Muscle of leg (tissue), 11 donors: ENCODE measurements around the gene APLP1. TPM values are rescaled to one million over a fixed set of nuclear protein-coding genes. Genes with fewer than 3 reads are reported as not detected.
"Not testable (repeated sequence)": the region's sequence is repeated elsewhere in the genome, so short reads cannot be mapped to it uniquely, and the experiment has no call there.

Source experiments
- DNase-seq: peaks from one replicate; pipeline ENCODE4 v3.0.0; 2013
- H3K27ac ChIP-seq: one replicate; pipeline ENCODE4 v1.5.1; 2013; ENCODE audit warnings: mild to moderate bottlenecking, low read length, control low read depth
- H3K27me3 ChIP-seq: one replicate; pipeline ENCODE4 v1.6.1; 2013; ENCODE audit warnings: low read length; ENCODE audit not compliant: control insufficient read depth, insufficient read depth
- H3K36me3 ChIP-seq: one replicate; pipeline ENCODE4 v1.6.1; 2013; ENCODE audit warnings: low read length; ENCODE audit not compliant: control insufficient read depth, insufficient read depth
- H3K4me1 ChIP-seq: one replicate; pipeline ENCODE4 v1.6.1; 2013; ENCODE audit warnings: low read length; ENCODE audit not compliant: control insufficient read depth, insufficient read depth
- H3K4me3 ChIP-seq: one replicate; pipeline ENCODE4 v1.5.1; 2013; ENCODE audit warnings: low read length, control low read depth
- H3K9me3 ChIP-seq: replicated peaks from 2 replicates; pipeline ENCODE4 v1.6.1; 2013; ENCODE audit warnings: low read depth, low read length; ENCODE audit not compliant: control insufficient read depth
- WGBS: methylation state at CpG from one replicate; pipeline ENCODE4 v1.1.5; 2013; ENCODE audit warnings: missing lambda C conversion rate; ENCODE audit not compliant: insufficient coverage; 5-methylcytosine and 5-hydroxymethylcytosine counted together
- polyA plus RNA-seq, 8 donors: library from polyadenylated mRNA; unstranded; fragments of 120-200 nt; gene quantifications; one replicate each; pipeline versions ENCODE4 v1.2.1 to v1.2.3, GENCODE V29; 2013; ENCODE audit warnings: inconsistent platforms in 1 of 8, low replicate concordance in 1 of 8; ENCODE audit not compliant: insufficient read length in 8 of 8, insufficient read depth in 1 of 8
- total RNA-seq: library from RNA; stranded (reverse); fragments of 120-200 nt; gene quantifications from one replicate; pipeline ENCODE4 v1.2.4, GENCODE V29; 2013

The APLP1 gene
- total and polyA plus RNA-seq, 9 donors = 4.6 to 10.7 (median 7.3) TPM

GRCh38 chr19:35862528-35862927 is 5.8 kb upstream of the APLP1 start:
- Histone ChIP-seq H3K9me3 (no peaks in the 10 kb centered on the region), H3K36me3 (no peaks in the 10 kb centered on the region), H3K4me3 (no peak overlapping the region), H3K27me3 (peaks cover 58% of the 10 kb centered on the region), H3K27ac (no peak overlapping the region), H3K4me1 (no peaks in the 10 kb centered on the region)
- WGBS = 87% methylated on average over 14 of the region's 14 CpGs
- DNase-seq = no peak

DNA sequence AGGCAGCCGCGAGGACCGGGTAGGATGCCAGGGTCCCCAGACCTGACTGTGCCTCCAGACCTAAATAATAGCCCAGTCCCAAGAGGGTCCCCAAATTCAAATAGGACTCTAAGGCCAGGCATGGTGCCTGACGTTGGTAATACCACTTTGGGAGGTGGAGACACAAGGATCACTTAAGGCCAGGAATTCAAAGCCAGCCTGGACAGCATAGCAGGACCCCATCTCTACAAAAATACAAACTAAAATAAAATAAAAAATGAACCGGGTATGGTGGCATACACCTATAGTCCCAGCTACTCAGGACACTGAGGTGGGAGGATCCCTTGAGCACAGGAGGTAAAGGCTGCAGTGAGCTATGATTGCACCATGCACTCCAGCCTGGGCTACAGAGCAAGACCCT is 5.4 kb upstream of the APLP1 start:
- peaks cover 2% of the 10 kb centered on the region for H3K4me1 ChIP-seq
- no peaks in the 10 kb centered on the region for H3K9me3 ChIP-seq
- no peaks in the 10 kb centered on the region for H3K36me3 ChIP-seq
- 93% methylated on average over 3 of the region's 5 CpGs for WGBS
- DNase-seq = no peak
- H3K27me3 ChIP-seq = peaks cover 61% of the 10 kb centered on the region
- no peak overlapping the region for H3K27ac ChIP-seq
- no peak overlapping the region for H3K4me3 ChIP-seq

- Histone ChIP-seq H3K36me3 (no peaks in the 10 kb centered on the region), H3K27me3 (peaks cover 41% of the 10 kb centered on the region), H3K9me3 (no peaks in the 10 kb centered on the region), H3K27ac (no peak overlapping the region), H3K4me3 (peak overlapping the region; percentile 21), H3K4me1 (peaks cover 20% of the 10 kb centered on the region)
- DNase-seq = no peak
- 0% methylated on average over 10 of the region's 15 CpGs for WGBS
Observed at GRCh38 chr19:35868823-35869326, 501 bp downstream of the APLP1 start.

DNA sequence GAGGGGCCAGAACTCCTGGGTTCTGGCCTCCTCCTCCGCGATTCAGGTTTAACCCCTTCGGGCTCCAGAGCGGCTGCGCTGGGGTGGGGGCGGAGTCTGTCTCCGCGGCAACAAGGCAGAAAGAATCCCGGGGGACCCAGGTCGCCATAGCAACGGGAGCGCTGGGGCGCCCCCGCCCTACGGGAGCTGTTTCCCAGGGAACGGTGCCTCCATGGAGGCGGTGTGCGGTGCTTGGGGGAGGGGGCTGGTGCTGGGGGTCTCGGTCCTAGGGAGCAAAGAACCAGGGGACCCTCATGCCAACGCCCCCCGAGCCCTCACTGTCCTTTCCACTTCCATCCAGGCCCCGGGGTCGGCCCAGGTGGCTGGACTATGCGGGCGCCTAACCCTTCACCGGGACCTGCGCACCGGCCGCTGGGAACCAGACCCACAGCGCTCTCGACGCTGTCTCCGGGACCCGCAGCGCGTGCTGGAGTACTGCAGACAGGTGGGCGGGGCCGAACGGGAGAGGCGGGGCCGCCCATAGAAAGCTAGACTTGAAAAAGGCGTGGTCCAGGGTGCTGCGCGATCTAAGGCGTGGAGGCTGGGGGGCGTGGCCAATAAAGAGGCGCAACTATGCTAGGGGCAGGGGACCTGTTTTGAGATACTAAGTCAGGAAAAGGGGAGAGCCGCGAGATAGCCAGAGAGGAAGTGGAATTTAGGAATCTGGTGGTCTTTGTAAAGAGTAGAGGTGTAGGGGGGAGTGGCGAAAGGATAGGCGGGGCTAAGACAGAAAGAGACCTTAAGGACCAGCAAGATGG is 1.2 kb downstream of the APLP1 start:
- H3K27ac ChIP-seq = no peak overlapping the region
- H3K9me3 ChIP-seq = no peaks in the 10 kb centered on the region
- H3K4me3 ChIP-seq = peak overlapping the region; percentile 4
- H3K27me3 ChIP-seq = peaks cover 38% of the 10 kb centered on the region
- peaks cover 20% of the 10 kb centered on the region for H3K4me1 ChIP-seq
- 1% methylated on average over 48 of the region's 51 CpGs for WGBS
- no peaks in the 10 kb centered on the region for H3K36me3 ChIP-seq
- DNase-seq = peak; percentile 59

DNA sequence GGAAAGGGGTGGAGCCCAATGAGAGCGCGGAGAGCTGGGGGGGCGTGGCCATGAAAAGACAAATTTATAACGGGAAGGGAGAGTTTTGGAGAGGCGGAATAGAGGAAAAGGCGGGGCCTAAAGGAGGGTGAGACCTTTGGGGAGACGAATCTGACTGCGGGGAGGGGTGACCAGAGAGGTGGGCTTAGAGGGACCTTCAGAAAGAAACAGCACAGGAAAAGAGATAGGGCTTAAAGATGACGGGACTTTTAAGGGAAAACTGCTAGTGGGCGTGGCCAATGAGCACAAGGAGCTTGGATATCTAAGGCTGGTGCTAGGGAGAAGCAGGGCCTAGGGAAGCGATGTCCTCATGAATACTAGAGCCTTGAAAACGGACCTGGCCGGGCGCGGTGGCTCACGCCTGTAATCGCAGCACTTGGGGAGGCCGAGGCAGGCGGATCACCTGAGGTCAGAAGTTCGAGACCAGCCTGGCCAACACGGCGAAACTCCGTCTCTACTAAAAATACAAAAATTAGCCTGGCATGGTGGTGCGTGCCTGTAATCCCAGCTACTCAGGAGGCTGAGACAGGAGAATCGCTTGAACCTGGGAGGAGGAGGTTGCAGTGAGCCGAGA is 1.9 kb downstream of the APLP1 start:
- Histone ChIP-seq H3K27me3 (peaks cover 38% of the 10 kb centered on the region), H3K4me1 (peaks cover 20% of the 10 kb centered on the region)
- DNase-seq, H3K4me3 ChIP-seq, H3K36me3 ChIP-seq, H3K9me3 ChIP-seq, H3K27ac ChIP-seq: not testable (repeated sequence)
- 37% methylated on average over 24 of the region's 26 CpGs for WGBS

DNA sequence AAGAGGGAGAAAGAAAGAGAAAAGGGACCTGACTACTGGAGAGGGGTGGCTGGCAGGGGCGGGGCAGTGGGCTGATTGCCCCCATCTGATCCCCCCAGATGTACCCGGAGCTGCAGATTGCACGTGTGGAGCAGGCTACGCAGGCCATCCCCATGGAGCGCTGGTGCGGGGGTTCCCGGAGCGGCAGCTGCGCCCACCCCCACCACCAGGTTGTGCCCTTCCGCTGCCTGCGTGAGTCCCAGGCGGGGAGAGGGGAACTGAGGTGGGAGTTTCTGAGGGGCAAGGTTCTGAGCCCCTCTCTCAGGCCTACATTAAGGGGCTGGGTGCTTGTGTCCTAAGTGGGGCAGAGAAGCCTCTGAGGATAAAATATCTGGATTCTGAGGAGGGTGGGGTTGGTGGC is 2.4 kb downstream of the APLP1 start:
- DNase-seq = no peak
- Histone ChIP-seq H3K4me3 (no peak overlapping the region), H3K27me3 (peaks cover 38% of the 10 kb centered on the region), H3K27ac (no peak overlapping the region), H3K36me3 (no peaks in the 10 kb centered on the region), H3K4me1 (peaks cover 20% of the 10 kb centered on the region), H3K9me3 (no peaks in the 10 kb centered on the region)
- WGBS = 70% methylated on average over 9 of the region's 12 CpGs

- Histone ChIP-seq H3K9me3 (no peaks in the 10 kb centered on the region), H3K4me3 (no peak overlapping the region), H3K27me3 (peaks cover 37% of the 10 kb centered on the region), H3K4me1 (peaks cover 20% of the 10 kb centered on the region), H3K36me3 (no peaks in the 10 kb centered on the region), H3K27ac (no peak overlapping the region)
- 94% methylated on average over 5 of the region's 12 CpGs for WGBS
- DNase-seq = no peak
Observed at GRCh38 chr19:35871611-35872010, 3.2 kb downstream of the APLP1 start.

GRCh38 chr19:35872180-35872579 is 3.8 kb downstream of the APLP1 start:
- no peak for DNase-seq
- Histone ChIP-seq H3K27me3 (peaks cover 32% of the 10 kb centered on the region), H3K27ac (no peak overlapping the region), H3K36me3 (no peaks in the 10 kb centered on the region), H3K9me3 (no peaks in the 10 kb centered on the region), H3K4me1 (peaks cover 20% of the 10 kb centered on the region), H3K4me3 (no peak overlapping the region)
- 25% methylated on average over 1 of the region's 5 CpGs for WGBS

- H3K36me3 ChIP-seq = no peaks in the 10 kb centered on the region
- no peak overlapping the region for H3K4me3 ChIP-seq
- no peaks in the 10 kb centered on the region for H3K9me3 ChIP-seq
- DNase-seq = no peak
- peaks cover 10% of the 10 kb centered on the region for H3K4me1 ChIP-seq
- peaks cover 14% of the 10 kb centered on the region for H3K27me3 ChIP-seq
- H3K27ac ChIP-seq = no peak overlapping the region
- WGBS = 90% methylated on average over 31 of the region's 32 CpGs
Observed at GRCh38 chr19:35874392-35874930, 6.1 kb downstream of the APLP1 start.

DNA sequence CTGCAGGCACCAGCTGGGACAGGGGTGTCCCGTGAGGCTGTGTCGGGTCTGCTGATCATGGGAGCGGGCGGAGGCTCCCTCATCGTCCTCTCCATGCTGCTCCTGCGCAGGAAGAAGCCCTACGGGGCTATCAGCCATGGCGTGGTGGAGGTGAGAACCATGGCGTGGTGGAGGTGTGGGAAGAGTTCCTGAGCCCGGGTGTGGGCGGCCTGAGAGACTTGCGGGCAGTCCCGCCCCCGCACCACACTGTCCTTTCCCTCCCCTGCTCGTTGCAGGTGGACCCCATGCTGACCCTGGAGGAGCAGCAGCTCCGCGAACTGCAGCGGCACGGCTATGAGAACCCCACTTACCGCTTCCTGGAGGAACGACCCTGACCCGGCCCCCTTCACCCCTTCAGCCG is 10.7 kb downstream of the APLP1 start:
- Histone ChIP-seq H3K27ac (no peak overlapping the region), H3K4me1 (peaks cover 4% of the 10 kb centered on the region), H3K36me3 (no peaks in the 10 kb centered on the region), H3K27me3 (no peaks in the 10 kb centered on the region), H3K9me3 (no peaks in the 10 kb centered on the region), H3K4me3 (no peak overlapping the region)
- WGBS = 28% methylated on average over 13 of the region's 23 CpGs
- DNase-seq = no peak
